Upper lobe of right lung (tissue), 1 donor: ENCODE measurements around the gene USP53. TPM values are rescaled to one million over a fixed set of nuclear protein-coding genes. Genes with fewer than 3 reads are reported as not detected.
A peak's percentile ranks its signal among the peaks of the same experiment; 100 is the strongest.

Source experiments
- ATAC-seq: fragments of 200-7000 bp; cut with Tn5 transposase; one replicate; pipeline ENCODE4 v1.9.1; 2020; ENCODE audit warnings: mild to moderate bottlenecking, moderate library complexity
- DNase-seq: peaks from one replicate; pipeline ENCODE4 v3.0.0-alpha.2; 2020
- H3K27ac ChIP-seq: fragments of 200-600 bp; one replicate; pipeline ENCODE4 v1.8.0; 2022
- H3K27me3 ChIP-seq: fragments of 200-600 bp; one replicate; pipeline ENCODE4 v1.8.0; 2022; ENCODE audit warnings: mild to moderate bottlenecking
- H3K36me3 ChIP-seq: fragments of 200-600 bp; one replicate; pipeline ENCODE4 v1.8.0; 2022
- H3K4me1 ChIP-seq: fragments of 200-600 bp; one replicate; pipeline ENCODE4 v1.8.0; 2022
- H3K4me3 ChIP-seq: fragments of 200-600 bp; one replicate; pipeline ENCODE4 v1.8.0; 2022; ENCODE audit warnings: mild to moderate bottlenecking
- H3K9me3 ChIP-seq: fragments of 200-600 bp; one replicate; pipeline ENCODE4 v1.8.0; 2022
- CTCF ChIP-seq: fragments of 200-600 bp; IDR thresholded peaks from one replicate; pipeline ENCODE4 v1.8.0; 2022; ENCODE audit warnings: antibody characterized with exemption
- intact Hi-C: fragments of 100-400 bp; cut with DNase I; formaldehyde crosslinking; loops from one replicate; pipeline ENCODE4 v1.11.0; 2022
- total RNA-seq: library from RNA; stranded (reverse); fragmentation: NEBNext Ultra II Directional; extraction: Animal tissue kit (Norgen Biotek cat#: 25700); gene quantifications from one replicate; pipeline ENCODE4 v1.2.1, GENCODE V29; 2021
- donor health status: DM: no; HTN: yes; CAD: no; lungs with severe emphysema.

USP53 gene
- total RNA-seq, 1 donor from 2014 or later = 80.5 TPM

GRCh38 chr4:119184128-119184527, 28.4 kb upstream of the USP53 start:
- H3K27me3 ChIP-seq = no peaks in the 10 kb centered on the region
- H3K27ac ChIP-seq = no peak overlapping the region
- no peak for ATAC-seq
- no peak for TF ChIP-seq CTCF
- no peaks in the 10 kb centered on the region for H3K36me3 ChIP-seq
- no peak for DNase-seq
- intact Hi-C loops = no loop called here
- H3K4me1 ChIP-seq = no peaks in the 10 kb centered on the region
- H3K4me3 ChIP-seq = no peak overlapping the region
- H3K9me3 ChIP-seq = no peaks in the 10 kb centered on the region

- DNase-seq (no peak), ATAC-seq (peak; percentile 40)
- Histone ChIP-seq H3K36me3 (no peaks in the 10 kb centered on the region), H3K27ac (no peak overlapping the region), H3K4me3 (no peak overlapping the region), H3K4me1 (no peaks in the 10 kb centered on the region), H3K9me3 (no peaks in the 10 kb centered on the region), H3K27me3 (no peaks in the 10 kb centered on the region)
- no peak for TF ChIP-seq CTCF
- intact Hi-C loops = no loop called here
Observed at GRCh38 chr4:119189638-119190037, 22.9 kb upstream of the USP53 start.

- H3K4me1 ChIP-seq = no peaks in the 10 kb centered on the region
- H3K36me3 ChIP-seq = no peaks in the 10 kb centered on the region
- H3K4me3 ChIP-seq = no peak overlapping the region
- DNase-seq (no peak), ATAC-seq (no peak)
- no peaks in the 10 kb centered on the region for H3K27me3 ChIP-seq
- TF ChIP-seq CTCF = no peak
- no peak overlapping the region for H3K27ac ChIP-seq
- intact Hi-C loops = no loop called here
- H3K9me3 ChIP-seq = no peaks in the 10 kb centered on the region
Observed at GRCh38 chr4:119190354-119190753, 22.2 kb upstream of the USP53 start.

- TF ChIP-seq CTCF = no peak
- no peaks in the 10 kb centered on the region for H3K9me3 ChIP-seq
- H3K4me3 ChIP-seq = no peak overlapping the region
- H3K27ac ChIP-seq = no peak overlapping the region
- no peaks in the 10 kb centered on the region for H3K36me3 ChIP-seq
- H3K27me3 ChIP-seq = no peaks in the 10 kb centered on the region
- intact Hi-C loops = no loop called here
- DNase-seq (no peak), ATAC-seq (no peak)
- H3K4me1 ChIP-seq = no peaks in the 10 kb centered on the region
Observed at GRCh38 chr4:119191505-119191904, 21.0 kb upstream of the USP53 start.

- H3K36me3 ChIP-seq = no peaks in the 10 kb centered on the region
- H3K4me3 ChIP-seq = no peak overlapping the region
- ATAC-seq (no peak), DNase-seq (no peak)
- H3K4me1 ChIP-seq = no peaks in the 10 kb centered on the region
- no peak overlapping the region for H3K27ac ChIP-seq
- H3K27me3 ChIP-seq = no peaks in the 10 kb centered on the region
- H3K9me3 ChIP-seq = no peaks in the 10 kb centered on the region
- intact Hi-C loops = no loop called here
- no peak for TF ChIP-seq CTCF
Observed at GRCh38 chr4:119197772-119198212, 14.7 kb upstream of the USP53 start.

- H3K4me3 ChIP-seq = no peak overlapping the region
- DNase-seq = no peak
- H3K4me1 ChIP-seq = no peaks in the 10 kb centered on the region
- H3K36me3 ChIP-seq = no peaks in the 10 kb centered on the region
- no peak overlapping the region for H3K27ac ChIP-seq
- ATAC-seq = no peak
- TF ChIP-seq CTCF = no peak
- no peaks in the 10 kb centered on the region for H3K9me3 ChIP-seq
- H3K27me3 ChIP-seq = no peaks in the 10 kb centered on the region
- intact Hi-C loops = no loop called here
Observed at GRCh38 chr4:119204916-119205315, 7.6 kb upstream of the USP53 start.
